Activated naive CD4-positive, alpha-beta T cell treated with anti-CD3 and anti-CD28 coated beads, Interleukin-2, amount 50 U/mL, for 72 hours (primary cell): ENCODE data around the gene INTS12. TPM values are rescaled to one million over a fixed set of nuclear protein-coding genes. Genes with fewer than 3 reads are reported as not detected.
A peak's percentile ranks its signal among the peaks of the same experiment; 100 is the strongest.
"Not testable (repeated sequence)": the region's sequence is repeated elsewhere in the genome, so short reads cannot be mapped to it uniquely, and the experiment has no call there.

Source experiments
- ATAC-seq, 2 donors: fragments of 150-1000 bp; cut with Tn5 transposase; 2 replicates each; pipeline ENCODE4 v1.10.0; 2021; ENCODE audit warnings: mild to moderate bottlenecking in 2 of 2, moderate library complexity in 2 of 2
- DNase-seq, 2 donors: peaks; one replicate each; pipeline ENCODE4 v3.0.0; 2021 to 2022; ENCODE audit warnings: low spot score in 2 of 2
- H3K27ac Mint-ChIP-seq, 2 donors: one replicate each; pipeline ENCODE4 v1.8.0; 2022; ENCODE audit warnings: mild to moderate bottlenecking in 2 of 2, mixed read lengths in 2 of 2
- H3K36me3 Mint-ChIP-seq, 2 donors: one replicate each; pipeline ENCODE4 v1.8.0; 2022; ENCODE audit warnings: mixed read lengths in 2 of 2
- H3K9me3 Mint-ChIP-seq, 2 donors: one replicate each; pipeline ENCODE4 v1.8.0; 2022; ENCODE audit warnings: mixed read lengths in 2 of 2
- total RNA-seq, 2 donors: library from RNA; stranded (reverse); gene quantifications; one replicate each; pipeline ENCODE4 v1.2.3, GENCODE V29; 2022

INTS12 gene, protein sequence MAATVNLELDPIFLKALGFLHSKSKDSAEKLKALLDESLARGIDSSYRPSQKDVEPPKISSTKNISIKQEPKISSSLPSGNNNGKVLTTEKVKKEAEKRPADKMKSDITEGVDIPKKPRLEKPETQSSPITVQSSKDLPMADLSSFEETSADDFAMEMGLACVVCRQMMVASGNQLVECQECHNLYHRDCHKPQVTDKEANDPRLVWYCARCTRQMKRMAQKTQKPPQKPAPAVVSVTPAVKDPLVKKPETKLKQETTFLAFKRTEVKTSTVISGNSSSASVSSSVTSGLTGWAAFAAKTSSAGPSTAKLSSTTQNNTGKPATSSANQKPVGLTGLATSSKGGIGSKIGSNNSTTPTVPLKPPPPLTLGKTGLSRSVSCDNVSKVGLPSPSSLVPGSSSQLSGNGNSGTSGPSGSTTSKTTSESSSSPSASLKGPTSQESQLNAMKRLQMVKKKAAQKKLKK
- total RNA-seq, result 10 to 100 TPM; 16.3 to 20.9 TPM

DNA sequence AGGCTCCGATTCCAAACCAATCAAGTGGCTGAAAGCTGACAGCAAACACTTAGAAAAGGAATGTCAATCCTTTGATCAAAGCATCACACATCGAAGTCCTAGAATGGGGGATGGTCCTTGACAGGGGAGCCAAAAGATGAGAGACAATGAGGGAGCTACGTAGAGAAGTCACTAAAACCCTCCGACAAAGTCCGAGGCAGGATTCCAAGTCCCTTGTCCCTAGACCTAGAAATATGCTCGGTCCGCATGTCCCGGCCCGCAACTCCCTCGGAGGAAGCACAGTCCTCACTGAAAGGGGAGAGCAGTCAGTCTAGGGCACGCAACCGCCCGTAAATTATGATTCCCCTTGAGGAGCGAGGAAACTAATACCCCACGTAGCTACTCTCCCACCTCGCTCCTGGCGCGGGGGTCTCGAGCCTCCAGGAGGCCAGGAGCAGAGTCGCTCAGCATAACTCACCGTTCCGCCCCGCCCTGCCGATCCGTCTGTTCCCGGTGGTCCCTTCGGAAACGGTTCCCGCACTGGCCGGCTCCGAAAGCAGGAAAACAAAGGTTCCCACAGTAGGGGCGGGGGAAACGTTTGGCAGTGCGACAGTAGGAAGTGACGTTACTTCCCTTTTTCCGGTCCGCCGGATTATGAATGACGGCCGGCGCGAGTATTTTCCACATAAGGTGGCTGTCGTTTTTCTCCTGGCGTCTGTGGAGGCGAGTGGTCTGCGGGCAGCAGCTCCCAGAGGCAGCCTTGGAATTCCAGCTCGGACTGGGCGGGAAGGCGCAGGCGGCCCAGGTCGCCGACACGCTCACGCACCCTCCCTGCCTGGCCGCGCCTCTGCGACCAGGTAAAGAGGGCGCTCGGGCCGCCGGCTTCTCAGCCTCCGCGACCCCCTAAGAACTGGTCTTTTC, at the start of gene INTS12, which contains the start of gene GSTCD:
TSS of gene INTS12 (minus strand) at position 509 of the 900 bp plus-strand sequence. CDS start 8,684 bp downstream, outside the sequence.
TSS of gene GSTCD (plus strand) at position 604 of the 900 bp plus-strand sequence. CDS start 8,830 bp downstream, outside the sequence.
- no peaks in the 10 kb centered on the region for H3K9me3 Mint-ChIP-seq
- ATAC-seq, result peak; percentile 93 to 95
- DNase-seq, result peak; percentile 81 to 86
- H3K36me3 Mint-ChIP-seq, result peaks cover 19 to 24% of the 10 kb centered on the region in 2 donors
- H3K27ac Mint-ChIP-seq, result peak within 1 kb of the TSS; percentile 96 to 98

DNA sequence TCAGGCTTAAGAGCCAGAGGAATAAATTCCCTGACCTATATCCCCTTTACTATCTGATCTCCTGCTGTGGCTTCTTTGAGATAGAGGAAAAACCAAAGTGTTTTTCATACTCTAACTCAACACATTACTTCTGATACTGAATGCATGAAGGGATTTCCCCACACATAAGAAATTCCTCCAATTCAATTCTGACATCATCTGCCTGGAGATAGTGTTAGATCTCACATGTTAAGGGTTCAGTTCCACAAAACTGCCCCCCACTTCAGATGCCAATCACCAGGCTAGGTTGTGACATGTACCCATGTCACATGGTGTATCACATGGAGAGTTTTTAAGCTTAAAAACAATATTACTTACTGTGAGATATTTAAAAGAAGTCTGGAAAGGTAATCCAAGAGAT, 46.9 kb upstream of the INTS12 start:
- ATAC-seq (peak in 1 of 2 donors; percentile 39), DNase-seq (no peak)
- H3K27ac Mint-ChIP-seq, result no peak overlapping the region
- no peaks in the 10 kb centered on the region for H3K9me3 Mint-ChIP-seq
- no peaks in the 10 kb centered on the region for H3K36me3 Mint-ChIP-seq

DNA sequence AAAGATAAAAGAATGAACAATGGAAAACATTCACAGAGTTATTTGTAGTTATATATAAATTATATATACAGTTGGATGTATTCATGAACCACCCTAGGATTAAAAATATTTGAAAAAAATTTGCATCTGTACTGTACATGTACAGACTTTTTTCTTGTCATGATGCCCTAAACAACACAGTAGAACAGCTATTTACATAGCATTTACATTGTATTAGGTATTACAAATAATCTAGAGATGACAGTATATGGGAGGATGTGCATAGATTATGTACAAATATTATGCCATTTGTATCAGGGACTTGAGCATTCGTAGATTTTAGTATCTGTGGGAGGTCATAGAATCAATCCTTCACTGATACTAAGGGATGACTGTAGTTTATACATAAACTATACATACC, 44.9 kb upstream of the INTS12 start:
- Mint-ChIP-seq H3K36me3 (no peaks in the 10 kb centered on the region), H3K27ac (no peak overlapping the region), H3K9me3 (no peaks in the 10 kb centered on the region)
- no peak for ATAC-seq
- no peak for DNase-seq

DNA sequence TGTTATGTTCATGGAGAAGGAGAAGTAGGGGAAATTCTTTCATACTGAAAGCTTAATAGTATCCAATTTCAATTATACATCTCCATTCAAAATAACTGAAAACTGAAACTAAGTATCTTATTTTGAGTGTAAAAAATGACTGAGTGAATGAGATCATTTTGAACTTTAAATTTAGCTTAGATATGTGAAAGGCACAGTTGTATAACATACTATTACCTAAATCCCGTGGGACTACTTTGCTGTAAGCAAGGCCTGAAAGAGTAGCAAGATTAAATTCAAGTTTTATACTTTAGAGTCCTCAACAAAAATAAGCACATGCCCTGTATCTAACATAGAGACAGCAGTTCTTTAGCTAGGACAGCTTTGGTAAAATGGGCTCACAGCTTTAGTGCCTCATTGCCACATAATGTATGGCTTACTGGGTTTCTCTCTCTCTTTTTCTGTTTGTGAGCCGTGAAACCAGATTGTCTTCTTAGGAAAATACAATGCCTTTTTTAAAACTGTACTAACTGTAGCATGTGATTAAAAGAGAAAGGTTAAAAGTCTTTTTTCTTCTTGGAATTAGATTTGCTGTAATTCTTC, 43.3 kb upstream of the INTS12 start:
- no peaks in the 10 kb centered on the region for H3K9me3 Mint-ChIP-seq
- ATAC-seq, result no peak

GRCh38 chr4:105748222-105748621, 39.7 kb upstream of the INTS12 start:
- H3K9me3 Mint-ChIP-seq, result no peaks in the 10 kb centered on the region
- no peak for ATAC-seq
- no peak overlapping the region for H3K27ac Mint-ChIP-seq
- H3K36me3 Mint-ChIP-seq, result no peaks in the 10 kb centered on the region
- DNase-seq, result no peak

More for the DNA sequence above, 43.3 kb upstream of the INTS12 start:
- H3K36me3 Mint-ChIP-seq, result no peaks in the 10 kb centered on the region
- DNase-seq, result no peak
- H3K27ac Mint-ChIP-seq, result no peak overlapping the region

DNA sequence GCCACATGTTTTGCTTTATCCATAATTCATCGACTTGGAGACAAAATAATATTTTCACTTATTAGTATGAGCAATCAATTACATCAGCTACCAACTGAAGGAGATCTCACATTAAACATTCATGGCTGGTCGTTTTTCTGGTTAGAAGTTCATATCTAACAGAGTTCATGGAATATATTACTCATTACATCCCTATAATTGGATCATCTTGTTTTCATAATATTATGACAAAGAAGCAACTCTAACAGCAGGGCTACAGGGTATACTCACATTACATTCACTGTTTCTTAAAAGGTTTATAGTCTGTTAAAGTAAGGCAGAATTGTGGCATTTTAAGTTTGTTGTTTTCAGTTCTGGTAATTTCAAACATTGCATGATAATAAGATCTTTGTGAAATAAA, 33.1 kb upstream of the INTS12 start:
- H3K36me3 Mint-ChIP-seq, result peaks cover 31% of the 10 kb centered on the region in 2 donors

DNA sequence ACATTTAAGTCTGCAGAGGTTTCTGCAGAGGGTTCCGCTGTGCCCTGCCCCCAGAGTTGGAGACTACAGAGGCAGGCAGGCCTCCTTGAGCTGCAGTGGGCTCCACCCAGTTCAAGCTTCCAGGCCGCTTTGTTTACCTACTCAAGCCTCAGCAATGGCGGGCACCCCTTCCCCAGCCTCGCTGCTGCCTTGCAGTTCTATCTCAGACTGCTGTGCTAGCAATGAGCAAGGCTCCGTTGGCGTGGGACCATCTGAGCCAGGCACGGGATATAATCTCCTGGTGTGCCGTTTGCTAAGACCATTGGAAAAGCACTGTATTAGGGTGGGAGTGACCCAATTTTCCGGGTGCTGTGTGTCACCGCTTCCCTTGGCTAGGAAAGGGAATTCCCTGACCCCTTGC, 26.7 kb upstream of the INTS12 start:
- DNase-seq, ATAC-seq, H3K27ac Mint-ChIP-seq: not testable (repeated sequence)
- H3K36me3 Mint-ChIP-seq, result peaks cover 78 to 85% of the 10 kb centered on the region in 2 donors
- H3K9me3 Mint-ChIP-seq, result peaks cover 35 to 37% of the 10 kb centered on the region in 2 donors

More for the DNA sequence above, 33.1 kb upstream of the INTS12 start:
- ATAC-seq (no peak), DNase-seq (no peak)
- Mint-ChIP-seq H3K27ac (no peak overlapping the region), H3K9me3 (peaks cover 15% of the 10 kb centered on the region in 2 donors)

- DNase-seq, ATAC-seq, H3K27ac Mint-ChIP-seq: not testable (repeated sequence)
- Mint-ChIP-seq H3K9me3 (peaks cover 17 to 22% of the 10 kb centered on the region in 2 donors), H3K36me3 (peaks cover 47 to 52% of the 10 kb centered on the region in 2 donors)
Observed at GRCh38 chr4:105729895-105730294, 21.4 kb upstream of the INTS12 start.

- Mint-ChIP-seq H3K27ac (no peak overlapping the region), H3K9me3 (peaks cover 0 to 5% of the 10 kb centered on the region in 2 donors), H3K36me3 (peaks cover 14% of the 10 kb centered on the region in 2 donors)
- no peak for DNase-seq
- no peak for ATAC-seq
Observed at GRCh38 chr4:105725623-105726022, 17.1 kb upstream of the INTS12 start.

DNA sequence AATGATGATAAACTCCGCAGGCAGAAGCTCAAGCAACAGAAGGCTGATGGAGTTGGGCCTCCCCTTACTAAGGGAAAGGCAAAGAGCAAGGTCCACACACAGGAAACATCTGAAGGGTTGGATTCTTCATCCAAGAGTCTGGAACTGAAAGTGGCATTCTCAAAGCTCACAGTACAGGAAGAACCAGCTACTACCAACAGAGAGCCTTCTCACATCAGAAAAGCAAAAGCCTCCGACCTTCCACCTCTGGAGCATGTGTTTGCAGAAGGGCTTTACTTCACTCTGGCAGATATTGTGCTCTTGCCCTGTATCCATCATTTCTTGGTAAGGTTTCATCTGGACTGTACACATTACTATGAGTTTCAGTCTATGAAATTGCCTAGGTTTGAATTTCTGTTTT, 10.7 kb upstream of the INTS12 start:
- no peaks in the 10 kb centered on the region for H3K9me3 Mint-ChIP-seq
- no peak overlapping the region for H3K27ac Mint-ChIP-seq

DNA sequence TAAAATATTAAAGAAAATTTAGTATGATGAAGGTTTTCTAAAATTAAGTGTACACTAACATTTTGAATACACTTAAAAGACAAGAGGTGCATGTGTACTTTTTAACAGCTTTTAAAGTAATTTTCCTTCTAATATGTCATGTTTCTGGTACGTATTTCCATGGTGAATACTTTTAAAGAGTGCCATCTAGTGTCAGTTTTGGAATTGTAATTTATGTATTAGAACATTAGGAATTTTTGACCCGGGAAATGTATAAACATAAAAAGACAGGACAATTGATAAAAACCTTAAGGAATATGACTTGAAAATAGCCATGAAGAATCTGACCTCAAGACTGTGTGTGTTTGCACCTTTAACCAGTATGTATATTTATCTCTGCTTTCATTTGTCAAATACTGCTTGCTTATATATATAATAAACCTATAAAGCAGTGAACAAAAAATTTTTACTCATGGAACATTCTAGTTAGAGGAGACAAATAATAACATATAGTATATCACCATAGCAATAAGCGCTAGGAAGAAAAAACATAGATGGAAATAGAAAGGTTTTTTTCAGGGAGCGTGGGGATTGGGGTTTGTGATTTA, 7.3 kb upstream of the INTS12 start:
- Mint-ChIP-seq H3K36me3 (no peaks in the 10 kb centered on the region), H3K9me3 (no peaks in the 10 kb centered on the region), H3K27ac (no peak overlapping the region)
- ATAC-seq, result no peak
- DNase-seq, result no peak

More for the DNA sequence above, 10.7 kb upstream of the INTS12 start:
- no peak for ATAC-seq
- no peaks in the 10 kb centered on the region for H3K36me3 Mint-ChIP-seq
- DNase-seq, result no peak

GRCh38 chr4:105714932-105715331, 6.4 kb upstream of the INTS12 start:
- Mint-ChIP-seq H3K9me3 (no peaks in the 10 kb centered on the region), H3K27ac (no peak overlapping the region)
- no peak for DNase-seq

DNA sequence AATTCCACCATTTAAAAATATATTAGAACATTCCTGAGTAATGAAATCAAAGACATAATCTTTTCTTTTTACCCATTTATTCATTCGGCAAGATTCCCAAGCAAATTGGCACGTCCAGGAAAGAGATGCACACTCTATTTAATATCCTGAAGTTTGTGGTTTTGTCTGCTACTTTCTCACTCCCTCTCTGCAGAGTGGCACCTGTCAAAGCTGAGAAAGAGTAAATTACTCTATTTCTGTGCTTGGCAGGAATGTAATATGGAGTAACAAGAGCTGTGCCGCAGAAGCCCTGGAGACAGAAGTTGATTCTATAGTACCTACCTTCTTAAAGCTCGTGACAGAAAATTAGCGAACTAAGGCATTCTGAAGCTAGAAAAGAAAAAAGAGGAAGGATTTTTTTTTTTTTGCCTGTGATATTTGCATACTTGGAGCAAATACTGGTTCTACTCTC, 5.6 kb upstream of the INTS12 start:
- ATAC-seq, result no peak
- no peak for DNase-seq
- H3K9me3 Mint-ChIP-seq, result no peaks in the 10 kb centered on the region
- peaks cover 0 to 5% of the 10 kb centered on the region in 2 donors for H3K36me3 Mint-ChIP-seq
- H3K27ac Mint-ChIP-seq, result no peak overlapping the region

More at GRCh38 chr4:105714932-105715331, 6.4 kb upstream of the INTS12 start:
- ATAC-seq, result no peak
- H3K36me3 Mint-ChIP-seq, result no peaks in the 10 kb centered on the region

DNA sequence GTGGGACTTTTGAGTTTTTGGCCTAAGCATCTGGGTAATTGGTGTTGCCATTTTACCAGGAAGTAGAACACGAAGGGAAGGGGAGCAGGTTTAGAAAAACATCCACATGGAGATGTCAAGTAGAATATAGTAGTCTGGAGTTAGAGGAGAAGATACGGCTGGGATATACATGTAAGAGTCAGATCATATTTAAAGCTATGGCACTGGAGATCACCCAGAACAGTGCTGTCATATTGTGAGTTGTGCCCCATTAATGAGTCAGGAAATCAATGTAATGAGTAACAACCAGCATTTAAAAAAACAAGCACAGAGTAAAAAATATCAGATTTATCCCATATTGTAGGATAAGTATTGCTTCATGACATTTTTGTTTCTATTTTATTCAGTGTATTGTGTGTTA, 4.3 kb upstream of the INTS12 start:
- peaks cover 3 to 16% of the 10 kb centered on the region in 2 donors for H3K36me3 Mint-ChIP-seq
- no peaks in the 10 kb centered on the region for H3K9me3 Mint-ChIP-seq
- DNase-seq (no peak), ATAC-seq (no peak)
- H3K27ac Mint-ChIP-seq, result no peak overlapping the region

DNA sequence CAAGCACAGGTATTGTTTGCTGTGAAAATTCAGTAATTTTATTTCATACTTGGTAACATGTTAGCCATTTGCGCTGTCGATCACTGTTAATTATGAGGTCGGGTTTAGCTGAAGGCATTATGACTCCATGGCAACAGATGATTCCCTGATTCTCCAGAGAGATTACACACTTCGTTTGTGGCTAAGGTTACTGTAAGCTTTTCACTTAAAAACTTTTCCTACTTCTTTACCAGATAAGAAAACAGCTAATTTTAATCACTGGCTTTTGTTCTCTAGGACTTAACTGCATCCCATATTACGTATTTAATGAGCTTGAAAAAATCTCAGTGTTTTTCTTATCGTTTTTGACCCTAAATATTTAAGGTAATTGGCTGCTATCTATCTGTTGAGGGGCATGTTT, 2.2 kb upstream of the INTS12 start:
- DNase-seq (no peak), ATAC-seq (no peak)
- Mint-ChIP-seq H3K36me3 (peaks cover 19 to 24% of the 10 kb centered on the region in 2 donors), H3K27ac (no peak overlapping the region), H3K9me3 (no peaks in the 10 kb centered on the region)

GRCh38 chr4:105710012-105710600, 1.6 kb upstream of the INTS12 start:
- H3K36me3 Mint-ChIP-seq, result peaks cover 19 to 24% of the 10 kb centered on the region in 2 donors
- no peaks in the 10 kb centered on the region for H3K9me3 Mint-ChIP-seq
- DNase-seq (no peak), ATAC-seq (no peak)
- H3K27ac Mint-ChIP-seq, result no peak overlapping the region
